ENCODE measurements around the gene ZNF497. TPM values are rescaled to one million over a fixed set of nuclear protein-coding genes. Genes with fewer than 3 reads are reported as not detected.
A peak's percentile ranks its signal among the peaks of the same experiment; 100 is the strongest.

ZNF497 gene
- total and polyA plus RNA-seq, 9 of the 15 experiments (the other 6 are each of a cell fraction or from before 2014, with no cell fraction given) = 0.06 to 0.98 (median 0.44) TPM; not detected in 1

DNA sequence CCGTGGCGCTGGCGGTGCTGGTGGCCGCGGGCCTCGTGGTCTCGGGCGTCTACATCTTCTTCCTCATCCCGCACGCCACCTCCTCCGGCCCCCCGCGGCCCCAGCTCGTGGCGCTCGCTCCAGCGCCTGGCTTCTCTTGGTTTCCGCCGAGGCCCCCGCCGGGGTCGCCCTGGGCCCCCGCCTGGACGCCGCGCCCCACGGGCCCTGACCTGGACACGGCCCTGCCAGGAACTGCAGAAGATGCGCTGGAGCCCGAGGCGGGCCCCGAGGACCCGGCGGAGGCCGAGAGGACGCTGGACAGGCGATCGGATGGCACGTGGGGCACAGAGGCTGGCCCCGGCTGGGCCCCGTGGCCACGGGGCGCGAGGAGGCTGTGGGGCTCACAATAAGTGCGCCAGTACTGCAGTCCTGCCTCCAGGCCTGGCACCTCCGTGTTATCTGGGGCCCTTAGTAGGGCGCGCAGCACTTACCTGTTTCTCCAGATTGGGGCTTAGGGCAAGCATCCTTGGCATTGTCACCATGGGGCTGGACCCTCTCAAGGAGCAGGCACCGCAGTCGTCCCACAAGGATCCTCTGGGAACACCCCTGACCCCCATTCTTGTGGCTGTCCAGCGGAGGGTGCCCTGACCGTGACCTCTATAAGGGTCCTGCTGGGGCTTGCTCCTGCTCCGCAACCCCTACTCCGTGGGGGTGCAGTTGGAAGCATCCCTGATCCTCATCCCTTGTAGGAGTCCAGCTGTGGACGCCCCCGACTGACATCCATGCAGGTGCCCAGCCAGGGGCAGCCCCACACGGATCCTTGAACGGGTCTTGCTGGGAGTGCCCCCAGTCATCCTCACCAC is 34.4 kb upstream of the ZNF497 start:
- no peaks in the 10 kb centered on the region for H3K27me3 ChIP-seq (ENCODE audit: control insufficient read depth in 2 of 2, insufficient read depth in 2 of 2, low read length in 2 of 2)
- no peaks in the 10 kb centered on the region for H3K9me1 ChIP-seq (ENCODE audit: control insufficient read depth, insufficient read depth, low read length)
- 88% methylated on average over 45 of the region's 58 CpGs for WGBS (ENCODE audit: insufficient coverage, low coverage, missing lambda C conversion rate)
- no peak overlapping the region for H3K27ac ChIP-seq (ENCODE audit: extremely low read depth, low read depth, low read length)
- BruUV-seq (replicated peaks) = no TSS peak
- ATAC-seq (no peak), DNase-seq (ENCODE audit: extremely low read depth in 1 of 4, low spot score in 3 of 4) (peak in 1 of 4 experiments; percentile 11), FAIRE-seq (no peak)
- CTCF ChIA-PET (ENCODE audit: low intra/inter-chr PET ratio) = no interaction called here
- intact Hi-C loops (cut with micrococcal nuclease) = no loop called here
- H3K36me3 ChIP-seq (ENCODE audit: control insufficient read depth, insufficient read depth, low read length) = peaks cover 38% of the 10 kb centered on the region
- H4K20me1 ChIP-seq (replicated peaks; ENCODE audit: control insufficient read depth, insufficient read depth, low read length) = peaks cover 18% of the 10 kb centered on the region; the same call in 1 of the 2 replicates
- no peak overlapping the region for H2AFZ ChIP-seq (ENCODE audit: low read depth, low read length)
- peak overlapping the region in 1 of 2 experiments; percentile 49; a peak in 1 of 4 replicates for H3K9ac ChIP-seq (ENCODE audit: insufficient read depth in 1 of 2, low read depth in 2 of 2, low read length in 2 of 2)
- in situ Hi-C loops (cut with MboI) = no loop called here
- POLR2A ChIA-PET = interaction anchor here (0.9 to 1.8 kb wide), 2 partner anchors 9 to 12 kb away, joined by 3 to 8 read pairs; partner anchors contain the start of gene ZNF584
- no peak overlapping the region for H3K4me3 ChIP-seq
- H3K9me3 ChIP-seq (replicated peaks; ENCODE audit: control insufficient read depth, insufficient read depth, low read depth, low read length) = no peaks in the 10 kb centered on the region
- peaks cover 22% of the 10 kb centered on the region for H3K79me2 ChIP-seq (ENCODE audit: control insufficient read depth, insufficient read depth, low read length)
- H3K4me1 ChIP-seq (replicated peaks in 1 of 2; ENCODE audit: control insufficient read depth in 2 of 2, insufficient read depth in 2 of 2, low read length in 2 of 2) = peaks cover 13 to 72% of the 10 kb centered on the region in 2 experiments
- H3K4me2 ChIP-seq (ENCODE audit: insufficient read depth, low read length) = no peak overlapping the region
- no peak for TF ChIP-seq ARNT (IDR thresholded peaks at IDR 0.05)
- peak; percentile 19 for TF ChIP-seq U2AF1 (optimal IDR thresholded peaks at IDR 0.05; ENCODE audit: low read depth, low read length)
- 0 out of 2 replicates have a peak, but pooled peaks have one; percentile 50 for TF ChIP-seq HNRNPL (IDR thresholded peaks at IDR 0.05; ENCODE audit: low read depth, low read length)
- no peak for TF ChIP-seq SRSF9 (IDR thresholded peaks at IDR 0.05; ENCODE audit: borderline replicate concordance, low read depth, low read length)
- no peak for TF ChIP-seq CREB5 (CRISPR knock-in tag; IDR thresholded peaks at IDR 0.05)
- no peak for TF ChIP-seq SAFB2 (IDR thresholded peaks at IDR 0.05; ENCODE audit: borderline replicate concordance, low read depth, low read length, severe bottlenecking)
- no peak for TF ChIP-seq SMARCA4 (IDR thresholded peaks at IDR 0.05)
- TF ChIP-seq CHD2 (IDR thresholded peaks at IDR 0.05; ENCODE audit: low read depth, low read length) = no peak
- TF ChIP-seq BDP1 (IDR thresholded peaks at IDR 0.05; ENCODE audit: insufficient read depth, insufficient read length) = no peak
- TF ChIP-seq MXI1 (IDR thresholded peaks at IDR 0.05; ENCODE audit: low read depth, low read length) = no peak
- TF ChIP-seq ZNF408 (CRISPR knock-in tag; IDR thresholded peaks at IDR 0.05; ENCODE audit: low read depth) = no peak
- peak; percentile 84 for TF ChIP-seq ZBTB33 (CRISPR knock-in tag; IDR thresholded peaks at IDR 0.05)
- no peak for TF ChIP-seq IRF2 (CRISPR knock-in tag; IDR thresholded peaks at IDR 0.05)
- TF ChIP-seq, protein P1, sequence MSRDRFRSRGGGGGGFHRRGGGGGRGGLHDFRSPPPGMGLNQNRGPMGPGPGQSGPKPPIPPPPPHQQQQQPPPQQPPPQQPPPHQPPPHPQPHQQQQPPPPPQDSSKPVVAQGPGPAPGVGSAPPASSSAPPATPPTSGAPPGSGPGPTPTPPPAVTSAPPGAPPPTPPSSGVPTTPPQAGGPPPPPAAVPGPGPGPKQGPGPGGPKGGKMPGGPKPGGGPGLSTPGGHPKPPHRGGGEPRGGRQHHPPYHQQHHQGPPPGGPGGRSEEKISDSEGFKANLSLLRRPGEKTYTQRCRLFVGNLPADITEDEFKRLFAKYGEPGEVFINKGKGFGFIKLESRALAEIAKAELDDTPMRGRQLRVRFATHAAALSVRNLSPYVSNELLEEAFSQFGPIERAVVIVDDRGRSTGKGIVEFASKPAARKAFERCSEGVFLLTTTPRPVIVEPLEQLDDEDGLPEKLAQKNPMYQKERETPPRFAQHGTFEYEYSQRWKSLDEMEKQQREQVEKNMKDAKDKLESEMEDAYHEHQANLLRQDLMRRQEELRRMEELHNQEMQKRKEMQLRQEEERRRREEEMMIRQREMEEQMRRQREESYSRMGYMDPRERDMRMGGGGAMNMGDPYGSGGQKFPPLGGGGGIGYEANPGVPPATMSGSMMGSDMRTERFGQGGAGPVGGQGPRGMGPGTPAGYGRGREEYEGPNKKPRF (IDR thresholded peaks at IDR 0.05; ENCODE audit: low read depth, low read length) = peak; percentile 49; the same call in 1 of the 2 replicates
- peak; percentile 35; the same call in 1 of the 2 replicates for TF ChIP-seq RBFOX2 (IDR thresholded peaks at IDR 0.05; ENCODE audit: low read depth, low read length)
- TF ChIP-seq POLR2G (IDR thresholded peaks at IDR 0.05; ENCODE audit: low read depth, low read length) = peak; percentile 75
- TF ChIP-seq KHSRP (IDR thresholded peaks at IDR 0.05) = no peak

All from K562 (cell line).